K562 (cell line): ENCODE measurements around the gene HPCAL1. TPM values are rescaled to one million over a fixed set of nuclear protein-coding genes. Genes with fewer than 3 reads are reported as not detected.

Experiments used
- ATAC-seq: fragments of 200-7000 bp; cut with Tn5 transposase; 3 replicates; pipeline ENCODE4 v1.9.1; 2020; ENCODE audit warnings: moderate library complexity
- BruUV-seq: library from RNA; stranded (reverse); fragments of 400-500 nt; replicated peaks from 2 replicates; lab custom pipeline; 2021; lab: Mats Ljungman, UMichigan
- CTCF ChIA-PET: fragments of 300-600 bp; formaldehyde crosslinking; extraction: SDS; loops from one replicate; lab custom pipeline; 2021; ENCODE audit warnings: low intra/inter-chr PET ratio; lab: Yijun Ruan, JAX
- POLR2A ChIA-PET: fragments of 300-600, 350-650 bp; sonication (Branson Sonifier 250); formaldehyde crosslinking; extraction: SDS; loops from one replicate; lab custom pipeline; 2021; ENCODE audit warnings: antibody characterized with exemption, inconsistent platforms; lab: Yijun Ruan, JAX
- DNase-seq, 4 experiments: peaks; one replicate each; pipeline versions ENCODE4 v3.0.0 to v3.0.0-alpha.2; 2011 to 2018; ENCODE audit warnings: low spot score in 3 of 4, mixed read lengths in 3 of 4; ENCODE audit errors: extremely low read depth in 1 of 4
- FAIRE-seq: peaks from 2 replicates; lab custom pipeline; 2011; peaks lifted over from hg19 to GRCh38; lab: Jason Lieb, UNC
- H2AFZ ChIP-seq: 2 replicates; pipeline ENCODE4 v1.6.0; 2011; ENCODE audit warnings: low read depth, low read length, control low read depth, inconsistent platforms
- H3K27ac ChIP-seq: fragments of 200-600 bp; 3 replicates; pipeline ENCODE4 v1.8.0; 2011; ENCODE audit warnings: low read depth, mild to moderate bottlenecking, control low read depth, inconsistent platforms, low read length, moderate library complexity, mixed read lengths; ENCODE audit errors: extremely low read depth
- H3K27me3 ChIP-seq, 2 experiments: fragments of 300-600 bp in 1 of 2; 2 replicates in 1 of 2; 3 replicates in 1 of 2; pipeline versions ENCODE4 v1.6.0 to v1.8.0; 2011; ENCODE audit warnings: inconsistent platforms in 2 of 2, low read length in 2 of 2, mild to moderate bottlenecking in 1 of 2, mixed read lengths in 1 of 2, moderate library complexity in 1 of 2; ENCODE audit not compliant: control insufficient read depth in 2 of 2, insufficient read depth in 2 of 2
- H3K36me3 ChIP-seq: fragments of 300-600 bp; 3 replicates; pipeline ENCODE4 v1.8.0; 2011; ENCODE audit warnings: mild to moderate bottlenecking, low read length, inconsistent platforms; ENCODE audit not compliant: control insufficient read depth, insufficient read depth
- H3K4me1 ChIP-seq, 2 experiments: fragments of 200-600 bp in 1 of 2; replicated peaks in 1 of 2; 2 replicates in 1 of 2; 3 replicates in 1 of 2; pipeline versions ENCODE4 v1.5.1 to v1.8.0; 2011; ENCODE audit warnings: inconsistent platforms in 2 of 2, low read length in 2 of 2, mild to moderate bottlenecking in 1 of 2, mixed read lengths in 1 of 2, moderate library complexity in 1 of 2; ENCODE audit not compliant: control insufficient read depth in 2 of 2, insufficient read depth in 2 of 2
- H3K4me2 ChIP-seq: 2 replicates; pipeline ENCODE4 v1.6.1; 2011; ENCODE audit warnings: low read length, control low read depth, inconsistent platforms, mixed read lengths; ENCODE audit not compliant: insufficient read depth
- H3K4me3 ChIP-seq: fragments of 200-600 bp; sonication (generic), shearing (Covaris generic); 2 replicates; pipeline ENCODE4 v1.5.1; 2016; ENCODE audit warnings: control low read depth, inconsistent platforms
- H3K79me2 ChIP-seq: fragments of 200-600 bp; 3 replicates; pipeline ENCODE4 v1.8.0; 2011; ENCODE audit warnings: low read length, inconsistent platforms; ENCODE audit not compliant: control insufficient read depth, insufficient read depth
- H3K9ac ChIP-seq, 2 experiments: 2 replicates each; pipeline versions ENCODE4 v1.6.0 to v1.6.1; 2011; ENCODE audit warnings: low read depth in 2 of 2, low read length in 2 of 2, control low read depth in 1 of 2, inconsistent platforms in 1 of 2, mild to moderate bottlenecking in 1 of 2, mixed read lengths in 1 of 2; ENCODE audit not compliant: insufficient read depth in 1 of 2
- H3K9me1 ChIP-seq: one replicate; pipeline ENCODE4 v1.6.0; 2011; ENCODE audit warnings: inconsistent platforms, mild to moderate bottlenecking, low read length, moderate library complexity; ENCODE audit not compliant: control insufficient read depth, insufficient read depth
- H3K9me3 ChIP-seq: replicated peaks from 2 replicates; pipeline ENCODE4 v1.5.1; 2011; ENCODE audit warnings: low read depth, low read length, inconsistent platforms; ENCODE audit not compliant: control insufficient read depth, insufficient read depth
- H4K20me1 ChIP-seq: replicated peaks from 2 replicates; pipeline ENCODE4 v1.6.1; 2011; ENCODE audit warnings: low read length, inconsistent platforms, mixed read lengths; ENCODE audit not compliant: control insufficient read depth, insufficient read depth
- ATF1 ChIP-seq, 2 experiments: fragments of 450-650 bp in 1 of 2; IDR thresholded peaks; 2 replicates each; pipeline ENCODE4 v1.6.1; 2016; ENCODE audit warnings: missing compliant biosample characterization in 1 of 2, missing genetic modification characterization in 1 of 2
- HDAC6 ChIP-seq: IDR thresholded peaks from 2 replicates; pipeline ENCODE4 v1.6.1; 2012; ENCODE audit warnings: low read depth, mild to moderate bottlenecking, control low read depth, inconsistent platforms, low read length, moderate library complexity
- MXI1 ChIP-seq: IDR thresholded peaks from 2 replicates; pipeline ENCODE4 v1.6.1; 2011; ENCODE audit warnings: low read depth, mild to moderate bottlenecking, improper control_type of control experiment, low read length
- NFE2 ChIP-seq: IDR thresholded peaks from 2 replicates; pipeline ENCODE4 v1.6.1; 2014; ENCODE audit warnings: antibody characterized with exemption, low read depth
- SIRT6 ChIP-seq: IDR thresholded peaks from one replicate; pipeline ENCODE4 v1.6.1; 2012; ENCODE audit warnings: low read depth, mild to moderate bottlenecking, control low read depth, inconsistent platforms, low read length, moderate library complexity
- WGBS: fragments of 100-300 bp; shearing (Covaris generic); methylation state at CpG from one replicate; pipeline ENCODE4 v1.1.6; 2016; ENCODE audit warnings: low coverage, mixed read lengths; ENCODE audit not compliant: insufficient coverage; ENCODE audit errors: missing lambda C conversion rate; 5-methylcytosine and 5-hydroxymethylcytosine counted together
- in situ Hi-C: fragments of 300-500 bp; cut with MboI; formaldehyde crosslinking; loops from 4 replicates; pipeline ENCODE4 v1.15.0; 2018; ENCODE audit warnings: inconsistent platforms, mixed read lengths
- intact Hi-C: fragments of 100-400 bp; cut with micrococcal nuclease; formaldehyde crosslinking; loops from 2 replicates; pipeline ENCODE4 v1.14.2; 2022
- polyA plus RNA-seq, 8 experiments: library from polyadenylated mRNA; depleted of rRNA in 4 of 8; stranded (reverse) in 5 of 8; unstranded in 3 of 8; fragments of >200 nt; fragmentation: Nextera tagmentation in 2 of 8; fragmentation: Illumina TruSeq in 1 of 8; extraction: Ambion mirVana in 2 of 8; extraction: Trizol in 1 of 8; gene quantifications; 2 replicates each; pipeline versions ENCODE4 v1.2.1 to v1.2.3, GENCODE V29; 2011 to 2014; ENCODE audit warnings: inconsistent platforms in 1 of 8, missing spikeins in 1 of 8
- total RNA-seq, 7 experiments: library from RNA; depleted of rRNA in 6 of 7; stranded (reverse); fragments of >200 nt in 6 of 7; fragmentation: Illumina TruSeq in 2 of 7; extraction: Trizol in 2 of 7; gene quantifications; 2 replicates each; pipeline versions ENCODE4 v1.2.1 to v1.2.3, GENCODE V29; 2011 to 2021; ENCODE audit warnings: low replicate concordance in 1 of 7

Gene HPCAL1
- total and polyA plus RNA-seq, 9 of the 15 experiments (the other 6 are each of a cell fraction or from before 2014, with no cell fraction given), result 2.7 to 65.5 (median 23.9) TPM

- peaks cover 5% of the 10 kb centered on the region for H3K9me1 ChIP-seq
- no peak for ATAC-seq
- peaks cover 0 to 12% of the 10 kb centered on the region in 2 experiments; a peak in 2 of 5 replicates for H3K4me1 ChIP-seq
- FAIRE-seq, result no peak
- no peaks in the 10 kb centered on the region for H3K36me3 ChIP-seq
- in situ Hi-C loops, result no loop called here
- 0 out of 2 replicates have a peak, but pooled peaks have one; percentile 12 for TF ChIP-seq NFE2
- TF ChIP-seq HDAC6, result no peak
- no peak for TF ChIP-seq MXI1
- no peak for TF ChIP-seq ATF1 (CRISPR knock-in tag; IDR thresholded peaks at IDR 0.05)
- TF ChIP-seq ATF1 (tag; IDR thresholded peaks at IDR 0.05), result 0 out of 2 replicates have a peak, but pooled peaks have one; percentile 10
- TF ChIP-seq SIRT6, result no peak
- TF ChIP-seq, all 486 proteins: peak for 2
- POLR2A ChIA-PET, result interaction anchor here (5.0 kb wide), 1 partner anchor 9 kb away, joined by 54 read pairs; the partner anchor contains the start of gene ODC1
- WGBS, result 17% methylated on average over 11 of the region's 11 CpGs
- CTCF ChIA-PET, result no interaction called here
- H3K4me3 ChIP-seq, result no peak overlapping the region
- H4K20me1 ChIP-seq, result peaks cover 11% of the 10 kb centered on the region; the same call in 1 of the 2 replicates
- no peak overlapping the region for H3K4me2 ChIP-seq
- DNase-seq, result no peak
- intact Hi-C loops, result no loop called here
- peaks cover 28 to 55% of the 10 kb centered on the region in 2 experiments for H3K27me3 ChIP-seq
- no peak overlapping the region for H2AFZ ChIP-seq
- no peak overlapping the region for H3K9ac ChIP-seq
- no TSS peak for BruUV-seq
- no peak overlapping the region for H3K27ac ChIP-seq
- no peaks in the 10 kb centered on the region for H3K79me2 ChIP-seq
- no peaks in the 10 kb centered on the region for H3K9me3 ChIP-seq
Measured at GRCh38 chr2:10457846-10458598, 155.3 kb downstream of the HPCAL1 start.
